Measurements from ENCODE around the gene NCAPD3.

The NCAPD3 gene

GRCh38 chr11:134240592-134240991 lies 16.8 kb upstream of the NCAPD3 start:
- TF ChIP-seq ISL1 (CRISPR knock-in tag; IDR thresholded peaks at IDR 0.05): no peak
- no peak for TF ChIP-seq TSHZ2 (CRISPR knock-in tag; IDR thresholded peaks at IDR 0.05)
- no peak for TF ChIP-seq ZNF70 (CRISPR knock-in tag; IDR thresholded peaks at IDR 0.05)
- no peak for TF ChIP-seq RARB (CRISPR knock-in tag; IDR thresholded peaks at IDR 0.05)
- no peak for ATAC-seq

GRCh38 chr11:134238956-134239355 lies 15.2 kb upstream of the NCAPD3 start:
- ATAC-seq: no peak
- TF ChIP-seq OSR1 (CRISPR knock-in tag; IDR thresholded peaks at IDR 0.05) (no peak), RARB (CRISPR knock-in tag; IDR thresholded peaks at IDR 0.05) (no peak), TOX (CRISPR knock-in tag; IDR thresholded peaks at IDR 0.05; ENCODE audit: borderline replicate concordance) (no peak), GLIS3 (CRISPR knock-in tag; IDR thresholded peaks at IDR 0.05) (no peak), ZFP30 (CRISPR knock-in tag; IDR thresholded peaks at IDR 0.05) (no peak), ZC3H10 (CRISPR knock-in tag; IDR thresholded peaks at IDR 0.05) (no peak), BACH2 (CRISPR knock-in tag; IDR thresholded peaks at IDR 0.05; ENCODE audit: borderline replicate concordance) (no peak), PATZ1 (CRISPR knock-in tag; IDR thresholded peaks at IDR 0.05; ENCODE audit: borderline replicate concordance) (no peak), CREB5 (CRISPR knock-in tag; IDR thresholded peaks at IDR 0.05; ENCODE audit: low read depth) (no peak), ZNF565 (CRISPR knock-in tag; conservative IDR thresholded peaks at IDR 0.05; ENCODE audit: low read depth) (no peak), CSRNP3 (CRISPR knock-in tag; IDR thresholded peaks at IDR 0.05) (no peak)

GRCh38 chr11:134237557-134237922 lies 13.8 kb upstream of the NCAPD3 start:
- TF ChIP-seq SNAI2 (CRISPR knock-in tag; IDR thresholded peaks at IDR 0.05): no peak
- no peak for TF ChIP-seq CSRNP3 (CRISPR knock-in tag; IDR thresholded peaks at IDR 0.05)
- TF ChIP-seq RARB (CRISPR knock-in tag; IDR thresholded peaks at IDR 0.05): no peak
- no peak for TF ChIP-seq ZNF565 (CRISPR knock-in tag; conservative IDR thresholded peaks at IDR 0.05; ENCODE audit: low read depth)
- no peak for TF ChIP-seq BACH2 (CRISPR knock-in tag; IDR thresholded peaks at IDR 0.05; ENCODE audit: borderline replicate concordance)
- no peak for TF ChIP-seq ZNF70 (CRISPR knock-in tag; IDR thresholded peaks at IDR 0.05)
- TF ChIP-seq CSDC2 (CRISPR knock-in tag; IDR thresholded peaks at IDR 0.05): no peak
- TF ChIP-seq ZC3H10 (CRISPR knock-in tag; IDR thresholded peaks at IDR 0.05): no peak
- no peak for TF ChIP-seq TSHZ2 (CRISPR knock-in tag; IDR thresholded peaks at IDR 0.05)
- TF ChIP-seq ESRRG (CRISPR knock-in tag; IDR thresholded peaks at IDR 0.05): no peak
- TF ChIP-seq GLIS3 (CRISPR knock-in tag; IDR thresholded peaks at IDR 0.05): no peak
- no peak for TF ChIP-seq PATZ1 (CRISPR knock-in tag; IDR thresholded peaks at IDR 0.05; ENCODE audit: borderline replicate concordance)
- TF ChIP-seq OSR1 (CRISPR knock-in tag; IDR thresholded peaks at IDR 0.05): no peak
- no peak for TF ChIP-seq ARNTL (CRISPR knock-in tag; IDR thresholded peaks at IDR 0.05; ENCODE audit: borderline replicate concordance, low read depth)
- no peak for TF ChIP-seq TOX (CRISPR knock-in tag; IDR thresholded peaks at IDR 0.05; ENCODE audit: borderline replicate concordance)
- TF ChIP-seq ZFP3 (CRISPR knock-in tag; IDR thresholded peaks at IDR 0.05): no peak
- TF ChIP-seq TCF4 (CRISPR knock-in tag; IDR thresholded peaks at IDR 0.05; ENCODE audit: borderline replicate concordance): no peak
- no peak for TF ChIP-seq ZNF8 (CRISPR knock-in tag; IDR thresholded peaks at IDR 0.05)
- TF ChIP-seq PPARA (CRISPR knock-in tag; IDR thresholded peaks at IDR 0.05; ENCODE audit: borderline replicate concordance): no peak
- TF ChIP-seq ZFP30 (CRISPR knock-in tag; IDR thresholded peaks at IDR 0.05): no peak
- ATAC-seq: peak; percentile 73
